HepG2 (cell line): ENCODE measurements around the gene LGALS16. TPM values are rescaled to one million over a fixed set of nuclear protein-coding genes. Genes with fewer than 3 reads are reported as not detected.

Source experiments
- ATAC-seq: fragments of 200-7000 bp; cut with Tn5 transposase; 3 replicates; pipeline ENCODE4 v1.9.1; 2020; ENCODE audit warnings: mild to moderate bottlenecking, moderate library complexity
- BruUV-seq: library from RNA; stranded (reverse); fragments of 400-500 nt; replicated peaks from 2 replicates; lab custom pipeline; 2021; lab: Mats Ljungman, UMichigan
- CTCF ChIA-PET: fragments of 300-600 bp; formaldehyde crosslinking; extraction: SDS; loops from one replicate; lab custom pipeline; 2021; ENCODE audit warnings: low total read pairs, inconsistent platforms, low intra/inter-chr PET ratio; lab: Yijun Ruan, JAX
- POLR2A ChIA-PET: fragments of 350-600 bp; sonication (Branson Sonifier 250); formaldehyde crosslinking; loops from one replicate; lab custom pipeline; 2020; ENCODE audit warnings: antibody characterized with exemption, inconsistent platforms; lab: Yijun Ruan, JAX
- DNase-seq: peaks from one replicate; pipeline ENCODE4 v3.0.0-alpha.2; 2015; ENCODE audit warnings: low spot score
- FAIRE-seq: peaks from 3 replicates; lab custom pipeline; 2011; peaks lifted over from hg19 to GRCh38; lab: Jason Lieb, UNC
- H2AFZ ChIP-seq: one replicate; pipeline ENCODE4 v1.6.1; 2011; ENCODE audit warnings: low read length, inconsistent platforms
- H3K27ac ChIP-seq: fragments of 300-600 bp; 3 replicates; pipeline ENCODE4 v1.8.0; 2011; ENCODE audit warnings: mixed run types, mild to moderate bottlenecking, mixed read lengths, low read length, inconsistent platforms; ENCODE audit not compliant: insufficient read depth; ENCODE audit errors: extremely low read length
- H3K27me3 ChIP-seq, 2 experiments: fragments of 200-600 bp in 1 of 2; 2 replicates in 1 of 2; 3 replicates in 1 of 2; pipeline versions ENCODE4 v1.6.0 to v1.8.0; 2011; ENCODE audit warnings: low read length in 2 of 2, mild to moderate bottlenecking in 2 of 2, moderate library complexity in 2 of 2, inconsistent platforms in 1 of 2; ENCODE audit not compliant: insufficient read depth in 2 of 2, control insufficient read depth in 1 of 2
- H3K36me3 ChIP-seq, 2 experiments: fragments of 200-600 bp in 1 of 2; replicated peaks in 1 of 2; 2 replicates in 1 of 2; 3 replicates in 1 of 2; pipeline versions ENCODE4 v1.5.1 to v1.8.0; 2011; ENCODE audit warnings: low read length in 2 of 2, inconsistent platforms in 1 of 2; ENCODE audit not compliant: insufficient read depth in 2 of 2, control insufficient read depth in 1 of 2
- H3K4me1 ChIP-seq: 2 replicates; pipeline ENCODE4 v1.5.1; 2012; ENCODE audit warnings: low read length, inconsistent platforms; ENCODE audit not compliant: insufficient read depth
- H3K4me2 ChIP-seq: 2 replicates; pipeline ENCODE4 v1.6.0; 2011; ENCODE audit warnings: low read depth, low read length, inconsistent platforms
- H3K4me3 ChIP-seq, 3 experiments: fragments of 200-600 bp in 1 of 3; sonication (generic), shearing (Covaris generic) in 1 of 3; replicated peaks in 1 of 3; 2 replicates each; pipeline ENCODE4 v1.5.1; 2011 to 2016; ENCODE audit warnings: low read length in 3 of 3, inconsistent platforms in 2 of 3, low read depth in 2 of 3, mild to moderate bottlenecking in 2 of 3, control low read depth in 1 of 3, mixed read lengths in 1 of 3; ENCODE audit not compliant: insufficient read depth in 1 of 3
- H3K79me2 ChIP-seq: one replicate; pipeline ENCODE4 v1.6.1; 2011; ENCODE audit warnings: low read length, inconsistent platforms; ENCODE audit not compliant: insufficient read depth
- H3K9ac ChIP-seq: 2 replicates; pipeline ENCODE4 v1.6.0; 2011; ENCODE audit warnings: mild to moderate bottlenecking, low read depth, low read length, inconsistent platforms; ENCODE audit not compliant: insufficient read depth
- H3K9me3 ChIP-seq: 2 replicates; pipeline ENCODE4 v1.5.1; 2012; ENCODE audit warnings: mild to moderate bottlenecking, low read length
- H4K20me1 ChIP-seq: 2 replicates; pipeline ENCODE4 v1.6.0; 2011; ENCODE audit warnings: inconsistent platforms, mild to moderate bottlenecking, low read length, moderate library complexity; ENCODE audit not compliant: insufficient read depth
- ATAD3A ChIP-seq: sonication (generic); formaldehyde crosslinking; IDR thresholded peaks from 2 replicates; pipeline ENCODE4 v1.4.0; 2020; ENCODE audit warnings: missing genetic modification reagents
- FOXA3 ChIP-seq: IDR thresholded peaks from 2 replicates; pipeline ENCODE4 v1.6.1; 2016; ENCODE audit warnings: missing genetic modification reagents, missing compliant biosample characterization
- GABPB1 ChIP-seq: IDR thresholded peaks from 2 replicates; pipeline ENCODE4 v1.6.1; 2016; ENCODE audit warnings: mild to moderate bottlenecking, missing genetic modification reagents, moderate library complexity, missing compliant biosample characterization
- JUND ChIP-seq: sonication (generic); formaldehyde crosslinking; IDR thresholded peaks from 2 replicates; pipeline ENCODE4 v1.8.0; 2022; ENCODE audit warnings: mild to moderate bottlenecking, missing genetic modification reagents
- KMT2A ChIP-seq: sonication (generic); formaldehyde crosslinking; IDR thresholded peaks from 2 replicates; pipeline ENCODE4 v1.4.0; 2020; ENCODE audit warnings: missing genetic modification reagents
- LCORL ChIP-seq, 2 experiments: fragments of 450-650 bp in 1 of 2; sonication (generic) in 1 of 2; formaldehyde crosslinking in 1 of 2; IDR thresholded peaks; 2 replicates each; pipeline versions ENCODE4 v1.5.0 to v1.6.1; 2017 to 2020; ENCODE audit warnings: antibody characterized with exemption in 1 of 2, missing genetic modification reagents in 1 of 2
- MIER2 ChIP-seq: IDR thresholded peaks from 2 replicates; pipeline ENCODE4 v1.6.1; 2016; ENCODE audit warnings: missing biosample characterization, missing genetic modification reagents
- NFYC ChIP-seq: IDR thresholded peaks from 2 replicates; pipeline ENCODE4 v1.6.1; 2016; ENCODE audit warnings: missing genetic modification reagents, missing compliant biosample characterization
- NONO ChIP-seq, 2 experiments: fragments of 450-650 bp in 1 of 2; sonication (generic) in 1 of 2; formaldehyde crosslinking in 1 of 2; IDR thresholded peaks in 1 of 2; conservative IDR thresholded peaks in 1 of 2; 2 replicates each; pipeline versions ENCODE4 v1.6.1 to v1.8.0; 2017 to 2022; ENCODE audit warnings: mild to moderate bottlenecking in 1 of 2, missing genetic modification reagents in 1 of 2, moderate library complexity in 1 of 2
- NR2C2 ChIP-seq: sonication (generic); formaldehyde crosslinking; IDR thresholded peaks from 2 replicates; pipeline ENCODE4 v1.4.0; 2020; ENCODE audit warnings: missing genetic modification reagents, mild to moderate bottlenecking, moderate library complexity, borderline replicate concordance
- SOX13 ChIP-seq, 3 experiments: fragments of 450-650 bp in 1 of 3; sonication (generic) in 1 of 3; formaldehyde crosslinking in 1 of 3; IDR thresholded peaks in 2 of 3; conservative IDR thresholded peaks in 1 of 3; 2 replicates each; pipeline versions ENCODE4 v1.5.0 to v1.6.1; 2016 to 2020; ENCODE audit warnings: antibody characterized with exemption in 1 of 3, mild to moderate bottlenecking in 1 of 3, missing compliant biosample characterization in 1 of 3, missing genetic modification reagents in 1 of 3, moderate library complexity in 1 of 3
- SYNCRIP ChIP-seq: fragments of 200-400 bp; formaldehyde crosslinking; IDR thresholded peaks from 2 replicates; pipeline ENCODE4 v1.6.1; 2018; ENCODE audit warnings: mild to moderate bottlenecking, low read depth, low read length; ENCODE audit not compliant: insufficient read depth
- ZBTB1 ChIP-seq: sonication (generic); formaldehyde crosslinking; IDR thresholded peaks from 2 replicates; pipeline ENCODE4 v1.4.0; 2020; ENCODE audit warnings: missing genetic modification reagents, borderline replicate concordance
- ZC3H4 ChIP-seq: sonication (generic); formaldehyde crosslinking; IDR thresholded peaks from 2 replicates; pipeline ENCODE4 v1.4.0; 2020; ENCODE audit warnings: missing genetic modification reagents, borderline replicate concordance
- ZNF333 ChIP-seq: sonication (generic); formaldehyde crosslinking; IDR thresholded peaks from 2 replicates; pipeline ENCODE4 v1.4.0; 2020; ENCODE audit warnings: mild to moderate bottlenecking, missing genetic modification reagents, borderline replicate concordance
- ZSCAN29 ChIP-seq: sonication (generic); formaldehyde crosslinking; conservative IDR thresholded peaks from 2 replicates; pipeline ENCODE4 v1.4.0; 2020; ENCODE audit warnings: mild to moderate bottlenecking, missing genetic modification reagents
- WGBS: methylation state at CpG from one replicate; pipeline ENCODE4 v1.1.6; 2017; ENCODE audit warnings: low lambda C conversion rate; 5-methylcytosine and 5-hydroxymethylcytosine counted together
- in situ Hi-C: cut with HindIII; loops from 2 replicates; pipeline ENCODE4 v1.10.0; 2017; ENCODE audit warnings: low pct_unique_long_range_greater_than_20kb; ENCODE audit not compliant: extremely low pct_ligation_motif_present
- intact Hi-C: fragments of 100-400 bp; cut with micrococcal nuclease; formaldehyde crosslinking; loops from one replicate; pipeline ENCODE4 v1.10.0; 2022; ENCODE audit not compliant: unreplicated experiment
- polyA plus RNA-seq, 8 experiments: library from polyadenylated mRNA; depleted of rRNA in 3 of 8; stranded (reverse) in 7 of 8; unstranded in 1 of 8; fragments of >200 nt; fragmentation: Illumina TruSeq in 4 of 8; extraction: Trizol in 4 of 8; gene quantifications; 2 replicates each; pipeline versions ENCODE4 v1.2.1 to v1.2.3, GENCODE V29; 2011 to 2016; ENCODE audit warnings: low read depth in 4 of 8, missing spikeins in 1 of 8, mixed read lengths in 1 of 8; ENCODE audit not compliant: insufficient read depth in 1 of 8
- total RNA-seq, 5 experiments: library from RNA; depleted of rRNA; stranded (reverse); fragments of >200 nt; fragmentation: Illumina TruSeq; extraction: Trizol; gene quantifications; 2 replicates each; pipeline ENCODE4 v1.2.3, GENCODE V29; 2016; ENCODE audit warnings: low read depth in 1 of 5
- TF ChIP-seq, protein P1 (sequence below): sonication (generic); formaldehyde crosslinking; IDR thresholded peaks from 2 replicates; pipeline ENCODE4 v1.9.0; 2021; ENCODE audit warnings: missing genetic modification reagents, borderline replicate concordance
- TF ChIP-seq, protein P2 (sequence below): sonication (generic); formaldehyde crosslinking; IDR thresholded peaks from 2 replicates; pipeline ENCODE4 v1.5.1; 2020; ENCODE audit warnings: missing genetic modification reagents, mild to moderate bottlenecking, borderline replicate concordance

The LGALS16 gene
- total and polyA plus RNA-seq, 2 of the 13 experiments (the other 11 are each of a cell fraction or from before 2014, with no cell fraction given), result not detected

DNA sequence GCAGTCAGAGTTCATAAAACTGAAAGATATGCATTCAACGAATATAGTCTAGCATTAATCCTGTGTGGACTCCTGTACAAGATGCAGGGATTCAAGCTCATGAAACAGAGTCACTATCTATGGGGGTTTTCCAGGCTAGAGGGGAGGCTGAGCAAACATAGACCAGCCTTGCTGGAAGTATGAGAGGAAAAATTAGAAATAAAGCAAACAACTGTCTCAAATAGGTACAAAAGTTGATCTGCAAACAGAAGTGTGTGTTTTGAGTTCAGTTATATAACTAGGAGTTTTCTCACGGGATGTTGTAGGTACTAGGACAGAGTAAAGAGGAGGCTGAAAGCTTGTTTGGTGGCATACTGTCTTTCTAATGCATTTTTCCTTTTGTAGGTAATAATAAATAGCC, 40.0 kb downstream of the LGALS16 start (continued):
- TF ChIP-seq, protein P1, sequence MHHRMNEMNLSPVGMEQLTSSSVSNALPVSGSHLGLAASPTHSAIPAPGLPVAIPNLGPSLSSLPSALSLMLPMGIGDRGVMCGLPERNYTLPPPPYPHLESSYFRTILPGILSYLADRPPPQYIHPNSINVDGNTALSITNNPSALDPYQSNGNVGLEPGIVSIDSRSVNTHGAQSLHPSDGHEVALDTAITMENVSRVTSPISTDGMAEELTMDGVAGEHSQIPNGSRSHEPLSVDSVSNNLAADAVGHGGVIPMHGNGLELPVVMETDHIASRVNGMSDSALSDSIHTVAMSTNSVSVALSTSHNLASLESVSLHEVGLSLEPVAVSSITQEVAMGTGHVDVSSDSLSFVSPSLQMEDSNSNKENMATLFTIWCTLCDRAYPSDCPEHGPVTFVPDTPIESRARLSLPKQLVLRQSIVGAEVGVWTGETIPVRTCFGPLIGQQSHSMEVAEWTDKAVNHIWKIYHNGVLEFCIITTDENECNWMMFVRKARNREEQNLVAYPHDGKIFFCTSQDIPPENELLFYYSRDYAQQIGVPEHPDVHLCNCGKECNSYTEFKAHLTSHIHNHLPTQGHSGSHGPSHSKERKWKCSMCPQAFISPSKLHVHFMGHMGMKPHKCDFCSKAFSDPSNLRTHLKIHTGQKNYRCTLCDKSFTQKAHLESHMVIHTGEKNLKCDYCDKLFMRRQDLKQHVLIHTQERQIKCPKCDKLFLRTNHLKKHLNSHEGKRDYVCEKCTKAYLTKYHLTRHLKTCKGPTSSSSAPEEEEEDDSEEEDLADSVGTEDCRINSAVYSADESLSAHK (CRISPR knock-in tag), result no peak
- TF ChIP-seq, protein P2, sequence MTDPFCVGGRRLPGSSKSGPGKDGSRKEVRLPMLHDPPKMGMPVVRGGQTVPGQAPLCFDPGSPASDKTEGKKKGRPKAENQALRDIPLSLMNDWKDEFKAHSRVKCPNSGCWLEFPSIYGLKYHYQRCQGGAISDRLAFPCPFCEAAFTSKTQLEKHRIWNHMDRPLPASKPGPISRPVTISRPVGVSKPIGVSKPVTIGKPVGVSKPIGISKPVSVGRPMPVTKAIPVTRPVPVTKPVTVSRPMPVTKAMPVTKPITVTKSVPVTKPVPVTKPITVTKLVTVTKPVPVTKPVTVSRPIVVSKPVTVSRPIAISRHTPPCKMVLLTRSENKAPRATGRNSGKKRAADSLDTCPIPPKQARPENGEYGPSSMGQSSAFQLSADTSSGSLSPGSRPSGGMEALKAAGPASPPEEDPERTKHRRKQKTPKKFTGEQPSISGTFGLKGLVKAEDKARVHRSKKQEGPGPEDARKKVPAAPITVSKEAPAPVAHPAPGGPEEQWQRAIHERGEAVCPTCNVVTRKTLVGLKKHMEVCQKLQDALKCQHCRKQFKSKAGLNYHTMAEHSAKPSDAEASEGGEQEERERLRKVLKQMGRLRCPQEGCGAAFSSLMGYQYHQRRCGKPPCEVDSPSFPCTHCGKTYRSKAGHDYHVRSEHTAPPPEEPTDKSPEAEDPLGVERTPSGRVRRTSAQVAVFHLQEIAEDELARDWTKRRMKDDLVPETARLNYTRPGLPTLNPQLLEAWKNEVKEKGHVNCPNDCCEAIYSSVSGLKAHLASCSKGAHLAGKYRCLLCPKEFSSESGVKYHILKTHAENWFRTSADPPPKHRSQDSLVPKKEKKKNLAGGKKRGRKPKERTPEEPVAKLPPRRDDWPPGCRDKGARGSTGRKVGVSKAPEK (CRISPR knock-in tag), result no peak

DNA sequence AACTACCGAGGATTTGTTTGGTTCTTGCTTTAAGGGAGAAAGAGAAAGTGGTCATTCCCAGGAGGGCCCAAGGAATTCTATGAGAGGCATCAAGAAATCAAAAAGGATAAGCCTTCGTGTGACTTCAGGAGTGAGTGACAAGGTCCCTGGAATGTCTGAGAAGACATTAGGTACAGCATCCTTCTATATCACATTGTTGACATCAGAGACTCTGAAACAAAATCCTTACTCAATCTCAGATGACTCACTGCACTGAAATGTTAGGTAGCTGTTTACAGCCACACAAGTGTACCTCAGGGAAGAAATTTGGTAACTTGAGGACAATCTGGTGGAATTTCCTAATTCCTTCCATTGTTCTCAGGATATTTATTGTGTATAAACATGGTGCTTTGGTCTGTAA, 40.7 kb downstream of the LGALS16 start:
- in situ Hi-C loops, result no loop called here
- WGBS, result 4% methylated on average over 2 of the region's 2 CpGs
- no peak overlapping the region for H2AFZ ChIP-seq
- peaks cover 39% of the 10 kb centered on the region for H3K4me1 ChIP-seq
- ChIA-PET POLR2A (no interaction called here), CTCF (no interaction called here)
- H3K9ac ChIP-seq, result no peak overlapping the region
- intact Hi-C loops, result no loop called here
- no peaks in the 10 kb centered on the region for H3K79me2 ChIP-seq
- no TSS peak for BruUV-seq
- H3K27me3 ChIP-seq, result peaks cover 2 to 3% of the 10 kb centered on the region in 2 experiments; a peak in 2 of 5 replicates
- peak; percentile 57 for ATAC-seq
- peak; percentile 25 for DNase-seq
- no peaks in the 10 kb centered on the region for H3K36me3 ChIP-seq
- no peaks in the 10 kb centered on the region for H4K20me1 ChIP-seq
- H3K9me3 ChIP-seq, result no peaks in the 10 kb centered on the region
- no peak overlapping the region; a peak in 1 of 6 replicates for H3K4me3 ChIP-seq
- H3K4me2 ChIP-seq, result peak overlapping the region; percentile 38; the same call in 1 of the 2 replicates
- no peak overlapping the region for H3K27ac ChIP-seq
- no peak for FAIRE-seq
- no peak for TF ChIP-seq MIER2
- no peak for TF ChIP-seq NR2C2 (CRISPR knock-in tag)
- TF ChIP-seq ATAD3A, result no peak
- no peak for TF ChIP-seq NONO (IDR thresholded peaks at IDR 0.05)
- no peak for TF ChIP-seq NONO (CRISPR knock-in tag; conservative IDR thresholded peaks at IDR 0.05)
- TF ChIP-seq GABPB1 (CRISPR knock-in tag), result no peak
- TF ChIP-seq KMT2A, result no peak
- TF ChIP-seq ZBTB1 (CRISPR knock-in tag), result no peak
- no peak for TF ChIP-seq LCORL (IDR thresholded peaks at IDR 0.05)
- 0 out of 2 replicates have a peak, but pooled peaks have one; percentile 32 for TF ChIP-seq LCORL (CRISPR knock-in tag; IDR thresholded peaks at IDR 0.05)
- peak; percentile 40; the same call in 1 of the 2 replicates for TF ChIP-seq FOXA3
- no peak for TF ChIP-seq SOX13 (IDR thresholded peaks at IDR 0.05)
- TF ChIP-seq SOX13 (CRISPR knock-in tag; conservative IDR thresholded peaks at IDR 0.05 in 1 of 2, IDR thresholded peaks at IDR 0.05 in 1 of 2), result peak in 1 of 2 experiments; percentile 77; a peak in 1 of 4 replicates
- TF ChIP-seq NFYC (CRISPR knock-in tag), result no peak
- peak; percentile 84 for TF ChIP-seq JUND (CRISPR knock-in tag)
- no peak for TF ChIP-seq SYNCRIP
- no peak for TF ChIP-seq ZSCAN29 (CRISPR knock-in tag)
- no peak for TF ChIP-seq ZC3H4 (CRISPR knock-in tag)
- TF ChIP-seq ZNF333 (CRISPR knock-in tag), result no peak
